CD4-positive, alpha-beta memory T cell (primary cell): Measurements from ENCODE around the gene CCDC88B. TPM values are rescaled to one million over a fixed set of nuclear protein-coding genes. Genes with fewer than 3 reads are reported as not detected.
A peak's percentile ranks its signal among the peaks of the same experiment; 100 is the strongest.

Experiments used
- CTCF ChIA-PET: fragments of 350-600 bp; sonication (Branson Sonifier 250); formaldehyde crosslinking; loops from one replicate; lab custom pipeline; 2021; ENCODE audit warnings: inconsistent platforms; ENCODE audit not compliant: partially characterized antibody; lab: Charles Lee
- POLR2A ChIA-PET: fragments of 350-600 bp; sonication (Branson Sonifier 250); formaldehyde crosslinking; loops from one replicate; lab custom pipeline; 2021; ENCODE audit not compliant: partially characterized antibody; lab: Charles Lee
- DNase-seq, 5 donors: peaks; one replicate each; pipeline versions ENCODE4 v3.0.0 to v3.0.0-alpha.2; 2020 to 2022; ENCODE audit warnings: mixed read lengths in 1 of 5
- H3K27ac ChIP-seq: one replicate; pipeline ENCODE4 v1.7.0; 2013; ENCODE audit warnings: low read depth, low read length
- H3K27me3 ChIP-seq: 2 replicates; pipeline ENCODE4 v1.7.0; 2013; ENCODE audit warnings: mild to moderate bottlenecking, low read length, moderate library complexity; ENCODE audit not compliant: insufficient read depth
- H3K36me3 ChIP-seq: 2 replicates; pipeline ENCODE4 v1.7.0; 2013; ENCODE audit warnings: mild to moderate bottlenecking, low read length, moderate library complexity; ENCODE audit not compliant: insufficient read depth
- H3K4me1 ChIP-seq: 2 replicates; pipeline ENCODE4 v1.7.0; 2013; ENCODE audit warnings: mild to moderate bottlenecking, low read length, moderate library complexity; ENCODE audit not compliant: insufficient read depth
- H3K4me3 ChIP-seq, 2 donors: one replicate each; pipeline ENCODE4 v1.7.0; 2013; ENCODE audit warnings: low read length in 2 of 2, mild to moderate bottlenecking in 1 of 2
- H3K9me3 ChIP-seq, 2 donors: one replicate each; pipeline ENCODE4 v1.7.0; 2013; ENCODE audit warnings: low read length in 2 of 2, control low read depth in 1 of 2; ENCODE audit not compliant: control insufficient read depth in 1 of 2
- H3K27ac Mint-ChIP-seq, 7 donors: one replicate each; pipeline ENCODE4 v1.8.0; 2020 to 2021; ENCODE audit warnings: mixed read lengths in 7 of 7, mild to moderate bottlenecking in 6 of 7, inconsistent platforms in 3 of 7, moderate library complexity in 3 of 7
- H3K27me3 Mint-ChIP-seq, 2 donors: one replicate each; pipeline ENCODE4 v1.8.0; 2020 to 2021; ENCODE audit warnings: mixed read lengths in 2 of 2
- H3K36me3 Mint-ChIP-seq, 2 donors: one replicate each; pipeline ENCODE4 v1.8.0; 2020 to 2021; ENCODE audit warnings: mixed read lengths in 2 of 2, inconsistent platforms in 1 of 2, mild to moderate bottlenecking in 1 of 2
- H3K4me1 Mint-ChIP-seq, 4 donors: one replicate each; pipeline ENCODE4 v1.8.0; 2020 to 2021; ENCODE audit warnings: mixed read lengths in 4 of 4, mild to moderate bottlenecking in 1 of 4
- H3K4me3 Mint-ChIP-seq, 8 donors: one replicate each; pipeline ENCODE4 v1.8.0; 2020 to 2021; ENCODE audit warnings: mixed read lengths in 8 of 8, mild to moderate bottlenecking in 7 of 8, moderate library complexity in 6 of 8, inconsistent platforms in 3 of 8
- H3K9me3 Mint-ChIP-seq, 8 donors: one replicate each; pipeline ENCODE4 v1.8.0; 2020 to 2021; ENCODE audit warnings: mixed read lengths in 8 of 8, mild to moderate bottlenecking in 5 of 8, inconsistent platforms in 3 of 8, moderate library complexity in 1 of 8
- intact Hi-C: fragments of 100-400 bp; cut with micrococcal nuclease; formaldehyde crosslinking; loops from one replicate; pipeline ENCODE4 v1.15.1; 2023
- polyA plus RNA-seq, 2 donors: library from polyadenylated mRNA; unstranded; fragments of 300-500 nt; fragmentation: Illumina TruSeq; gene quantifications; one replicate each; pipeline ENCODE4 v1.2.3, GENCODE V29; 2021
- total RNA-seq, 2 experiments: library from RNA; stranded (reverse); gene quantifications; one replicate each; pipeline ENCODE4 v1.2.3, GENCODE V29; 2021

Gene CCDC88B
- total and polyA plus RNA-seq, 4 experiments from 2014 or later, result 6.8 to 73.0 (median 53.9) TPM

DNA sequence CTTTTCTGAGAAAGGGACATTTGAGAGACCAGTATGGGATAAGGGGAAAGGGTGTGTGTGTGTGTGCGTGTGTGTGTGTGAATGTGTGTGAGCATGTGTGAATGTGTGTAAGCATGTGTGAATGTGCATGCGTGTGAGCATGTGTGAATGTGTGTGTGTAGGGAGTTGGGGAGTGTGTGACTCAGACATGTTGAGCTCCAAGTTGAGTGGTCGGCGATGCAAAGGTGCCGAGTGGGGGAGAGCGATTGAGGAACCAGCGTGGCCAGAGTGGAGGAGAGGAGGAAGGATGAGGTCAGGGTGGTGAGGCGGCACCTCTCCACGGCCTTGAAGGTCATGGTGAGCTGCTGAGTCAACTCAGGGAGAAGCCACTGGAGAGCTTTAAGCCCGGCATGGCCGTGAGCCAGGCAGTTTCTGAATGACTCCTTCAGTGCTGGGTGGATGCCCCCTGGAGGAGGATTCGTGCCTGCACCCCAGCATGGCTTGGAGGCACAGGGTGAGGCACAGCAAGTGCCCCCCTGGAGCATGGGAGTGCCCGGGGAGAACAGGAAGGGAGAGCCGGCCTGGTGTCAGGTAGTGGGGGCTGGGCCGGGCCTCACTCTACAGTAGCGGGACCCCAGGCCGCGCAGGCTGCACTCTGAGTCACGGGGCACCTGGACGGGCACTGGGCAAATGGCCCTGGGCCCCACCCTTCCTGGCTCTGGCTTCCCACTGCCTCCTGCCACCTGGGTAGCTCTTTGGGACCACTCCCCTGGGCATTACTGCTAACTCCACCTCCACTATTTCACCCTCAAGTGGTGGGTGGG lies 8.2 kb upstream of the CCDC88B start:
- Mint-ChIP-seq H3K4me3 (peak overlapping the region in 4 of 8 donors; percentile 7 to 38 (median 36)), H3K36me3 (peaks cover 4 to 5% of the 10 kb centered on the region in 2 donors), H3K27ac (peak overlapping the region; percentile 11 to 92 (median 71)), H3K27me3 (no peaks in the 10 kb centered on the region), H3K9me3 (no peaks in the 10 kb centered on the region), H3K4me1 (peaks cover 5 to 11% (median 8%) of the 10 kb centered on the region in 4 donors)
- H3K27me3 ChIP-seq, result no peaks in the 10 kb centered on the region
- CTCF ChIA-PET, result interaction anchor here (0.7 to 3.8 kb wide), 11 partner anchors 8 to 127 kb away, joined by 3 to 49 read pairs (median 4); partner anchors contain the start of genes CCDC88B, FERMT3, PRDX5 and TRMT112
- no peaks in the 10 kb centered on the region for H3K9me3 ChIP-seq
- intact Hi-C loops, result loop anchor here (1.0 kb wide), 2 partner anchors 13 to 127 kb away; partner anchors contain the start of gene PRDX5
- H3K27ac ChIP-seq, result no peak overlapping the region
- peak; percentile 47 to 73 (median 54) for DNase-seq
- POLR2A ChIA-PET, result interaction anchor here (0.8 to 2.2 kb wide), 6 partner anchors 8 to 127 kb away, joined by 3 to 31 read pairs (median 4); partner anchors contain the start of genes BAD, CCDC88B, ESRRA and FERMT3
- H3K4me1 ChIP-seq, result peaks cover 12% of the 10 kb centered on the region
- no peaks in the 10 kb centered on the region for H3K36me3 ChIP-seq
- H3K4me3 ChIP-seq, result no peak overlapping the region

DNA sequence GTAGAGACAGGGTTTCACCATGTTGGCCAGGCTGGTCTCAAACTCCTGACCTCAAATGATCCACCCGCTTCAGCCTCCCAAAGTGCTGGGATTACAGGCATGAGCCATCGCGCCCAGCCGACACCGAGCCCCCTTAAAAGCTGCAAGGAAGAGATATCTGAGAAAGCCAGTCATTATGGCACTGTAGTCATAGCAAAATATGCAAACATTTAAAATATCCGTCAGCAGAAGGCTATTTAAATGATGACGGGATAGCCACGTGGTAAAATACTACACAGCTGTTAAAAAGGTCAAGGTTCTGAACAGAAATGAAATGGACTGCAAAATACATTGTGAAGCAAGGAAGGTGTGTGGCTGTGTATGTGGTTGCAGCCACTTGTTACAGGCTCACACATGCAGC lies 6.4 kb upstream of the CCDC88B start:
- no peak overlapping the region for H3K27ac ChIP-seq
- H3K4me3 ChIP-seq, result no peak overlapping the region
- peak overlapping the region in 1 of 7 donors; percentile 5 for H3K27ac Mint-ChIP-seq
- no peaks in the 10 kb centered on the region for H3K36me3 ChIP-seq
- H3K4me1 Mint-ChIP-seq, result peaks cover 6 to 20% (median 15%) of the 10 kb centered on the region in 4 donors
- peaks cover 12 to 17% of the 10 kb centered on the region in 2 donors for H3K36me3 Mint-ChIP-seq
- no peaks in the 10 kb centered on the region for H3K9me3 Mint-ChIP-seq
- no peak for DNase-seq
- H3K27me3 Mint-ChIP-seq, result no peaks in the 10 kb centered on the region
- ChIA-PET CTCF (interaction anchor here (1.3 to 3.8 kb wide), 2 partner anchors 16 to 33 kb away, joined by 5 to 49 read pairs; partner anchors contain the start of genes PRDX5 and TRMT112), POLR2A (no interaction called here)
- H3K9me3 ChIP-seq, result no peaks in the 10 kb centered on the region
- peaks cover 12% of the 10 kb centered on the region for H3K4me1 ChIP-seq
- H3K4me3 Mint-ChIP-seq, result peak overlapping the region in 1 of 8 donors; percentile 14
- intact Hi-C loops, result no loop called here
- H3K27me3 ChIP-seq, result no peaks in the 10 kb centered on the region

DNA sequence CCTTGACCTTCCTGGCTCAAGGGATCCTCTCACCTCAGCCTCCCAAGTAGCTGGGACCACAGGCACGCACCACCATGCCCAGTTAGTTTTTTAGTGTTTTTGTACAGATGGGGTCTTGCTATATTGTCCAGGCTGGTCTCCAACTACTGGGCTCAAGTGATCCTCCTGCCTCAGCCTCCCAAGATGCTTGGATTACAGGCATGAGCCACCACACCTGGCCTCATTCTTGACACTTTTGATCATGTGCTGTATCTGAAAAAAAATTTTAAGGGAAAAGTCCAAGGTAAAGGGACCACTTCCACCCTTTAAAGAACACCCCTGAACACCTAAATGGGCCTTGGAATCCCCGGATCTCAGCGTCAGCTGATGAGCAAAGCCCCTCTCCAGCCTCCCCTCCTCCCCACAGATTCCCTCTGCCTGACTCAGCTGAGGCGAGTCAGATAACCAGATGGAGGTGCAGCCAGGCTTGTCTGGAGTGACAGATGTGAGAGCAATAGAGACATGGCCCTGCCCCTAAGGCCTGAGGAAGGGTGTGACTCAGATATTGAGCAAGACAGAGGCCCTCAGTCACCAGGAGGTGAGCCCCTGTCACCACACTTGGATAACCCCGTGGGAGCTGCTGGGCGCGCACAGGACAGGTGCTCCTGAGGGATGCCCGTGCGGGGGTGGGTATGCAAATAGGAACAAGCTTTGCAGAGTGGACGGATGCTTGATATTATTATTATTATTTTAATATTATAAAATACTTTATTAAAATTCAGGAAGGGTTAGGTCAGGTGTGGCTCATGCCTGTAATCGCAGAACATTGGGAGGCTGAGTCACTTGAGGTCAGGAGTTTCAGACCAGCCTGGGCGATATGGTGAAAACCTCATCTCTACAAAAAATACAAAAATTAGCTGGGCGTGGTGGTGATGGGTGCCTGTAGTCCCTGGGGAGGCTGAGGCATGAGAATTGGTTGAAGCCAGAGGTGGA lies 5.0 kb upstream of the CCDC88B start:
- Histone ChIP-seq H3K36me3 (no peaks in the 10 kb centered on the region), H3K27me3 (no peaks in the 10 kb centered on the region), H3K4me3 (no peak overlapping the region), H3K27ac (no peak overlapping the region), H3K9me3 (no peaks in the 10 kb centered on the region), H3K4me1 (peaks cover 25% of the 10 kb centered on the region)
- Mint-ChIP-seq H3K9me3 (no peaks in the 10 kb centered on the region), H3K36me3 (peaks cover 12 to 29% of the 10 kb centered on the region in 2 donors), H3K4me1 (peaks cover 18 to 33% (median 27%) of the 10 kb centered on the region in 4 donors), H3K4me3 (no peak overlapping the region), H3K27ac (peak overlapping the region in 1 of 7 donors; percentile 57), H3K27me3 (no peaks in the 10 kb centered on the region)
- intact Hi-C loops, result no loop called here
- POLR2A ChIA-PET, result interaction anchor here (9.7 kb wide), 1 partner anchor 18 kb away, joined by 153 read pairs; the partner anchor contains the start of genes PRDX5 and TRMT112
- CTCF ChIA-PET, result interaction anchor here (0.6 to 0.7 kb wide), 2 partner anchors 131 to 1943 kb away, joined by 3 read pairs; no protein-coding TSS in a partner anchor
- DNase-seq, result no peak

DNA sequence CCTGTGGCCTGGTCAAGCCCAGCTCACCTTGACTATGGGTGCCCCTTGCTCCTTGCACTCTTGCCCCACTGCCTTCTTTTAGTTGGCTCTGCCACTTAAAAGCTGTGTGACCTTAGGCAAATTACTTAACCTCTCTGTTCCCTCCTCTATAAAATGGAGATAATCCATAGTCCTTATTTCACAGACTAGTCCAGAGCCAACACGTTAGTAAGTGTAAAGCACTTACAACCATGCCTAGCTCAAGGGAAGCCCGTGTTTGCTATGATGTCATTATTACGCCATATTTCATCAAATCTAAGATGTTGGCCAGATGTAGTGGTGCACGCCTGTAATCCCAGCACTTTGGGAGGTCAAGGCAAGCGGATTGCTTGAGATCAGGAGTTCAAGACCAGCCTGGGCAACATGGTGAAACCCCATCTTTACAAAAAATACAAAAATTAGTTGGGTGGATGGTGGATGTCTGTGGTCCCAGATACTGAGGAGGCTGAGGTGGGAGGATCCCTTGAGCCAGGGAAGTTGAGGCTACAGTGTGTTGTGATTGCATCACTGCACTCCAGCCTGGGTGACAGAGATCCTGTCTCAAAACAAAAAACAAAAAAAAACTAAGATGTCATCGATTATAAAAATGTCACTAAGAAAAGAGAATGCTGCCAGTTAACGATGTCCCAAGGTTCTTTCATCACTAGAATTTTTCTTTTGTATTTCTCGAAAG lies 2.3 kb upstream of the CCDC88B start:
- ChIA-PET POLR2A (interaction anchor here (0.6 to 9.7 kb wide), 3 partner anchors 15 to 222 kb away, joined by 3 to 153 read pairs (median 3); partner anchors contain the start of genes PRDX5 and TRMT112), CTCF (interaction anchor here (1.2 to 1.7 kb wide), 2 partner anchors 17 to 20 kb away, joined by 3 to 7 read pairs; partner anchors contain the start of genes PRDX5 and TRMT112)
- no peaks in the 10 kb centered on the region for H3K36me3 ChIP-seq
- H3K27ac Mint-ChIP-seq, result peak overlapping the region in 5 of 7 donors; percentile 42 to 72 (median 60)
- no peaks in the 10 kb centered on the region for H3K9me3 Mint-ChIP-seq
- no peaks in the 10 kb centered on the region for H3K27me3 ChIP-seq
- intact Hi-C loops, result no loop called here
- no peak overlapping the region for H3K4me3 ChIP-seq
- H3K4me1 Mint-ChIP-seq, result peaks cover 19 to 45% (median 32%) of the 10 kb centered on the region in 4 donors
- peak overlapping the region in 2 of 8 donors; percentile 17 to 20 for H3K4me3 Mint-ChIP-seq
- H3K36me3 Mint-ChIP-seq, result peaks cover 12 to 33% of the 10 kb centered on the region in 2 donors
- peak overlapping the region; percentile 81 for H3K27ac ChIP-seq
- no peak for DNase-seq
- H3K4me1 ChIP-seq, result peaks cover 37% of the 10 kb centered on the region
- H3K9me3 ChIP-seq, result no peaks in the 10 kb centered on the region
- no peaks in the 10 kb centered on the region for H3K27me3 Mint-ChIP-seq

DNA sequence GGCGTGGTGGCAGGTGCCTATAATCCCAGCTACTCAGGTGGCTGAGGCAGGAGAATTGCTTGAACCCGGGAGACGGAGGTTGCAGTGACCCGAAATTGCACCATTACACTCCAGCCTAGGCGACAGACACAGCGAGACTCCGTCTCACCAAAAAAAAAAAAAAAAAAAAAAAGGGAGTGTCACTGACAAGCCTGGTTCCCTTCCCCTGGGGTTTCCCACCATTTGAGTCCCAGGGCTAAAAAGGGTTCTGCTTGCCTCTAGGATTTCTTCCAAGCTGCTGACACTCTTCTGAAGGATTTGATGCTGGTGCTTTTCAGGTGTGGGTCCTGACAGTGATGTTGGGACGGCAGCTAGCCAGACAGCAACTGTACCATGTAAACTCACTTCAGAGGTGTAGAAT lies 1.3 kb upstream of the CCDC88B start:
- Mint-ChIP-seq H3K27ac (peak overlapping the region; percentile 88 to 99 (median 96)), H3K36me3 (peaks cover 12 to 33% of the 10 kb centered on the region in 2 donors), H3K4me1 (peaks cover 19 to 46% (median 34%) of the 10 kb centered on the region in 4 donors), H3K27me3 (no peaks in the 10 kb centered on the region), H3K4me3 (peak overlapping the region; percentile 81 to 93 (median 86)), H3K9me3 (no peaks in the 10 kb centered on the region)
- CTCF ChIA-PET, result interaction anchor here (1.7 kb wide), 1 partner anchor 21 kb away, joined by 7 read pairs; the partner anchor contains the start of genes PRDX5 and TRMT112
- POLR2A ChIA-PET, result interaction anchor here (0.6 to 9.7 kb wide), 4 partner anchors 20 to 223 kb away, joined by 3 to 153 read pairs (median 26); partner anchors contain the start of genes PRDX5, RPS6KA4 and TRMT112
- intact Hi-C loops, result no loop called here
- H3K36me3 ChIP-seq, result peaks cover 5% of the 10 kb centered on the region
- DNase-seq, result no peak
- H3K27ac ChIP-seq, result peak overlapping the region; percentile 81
- H3K4me3 ChIP-seq, result no peak overlapping the region
- peaks cover 44% of the 10 kb centered on the region for H3K4me1 ChIP-seq
- H3K9me3 ChIP-seq, result no peaks in the 10 kb centered on the region
- no peaks in the 10 kb centered on the region for H3K27me3 ChIP-seq

DNA sequence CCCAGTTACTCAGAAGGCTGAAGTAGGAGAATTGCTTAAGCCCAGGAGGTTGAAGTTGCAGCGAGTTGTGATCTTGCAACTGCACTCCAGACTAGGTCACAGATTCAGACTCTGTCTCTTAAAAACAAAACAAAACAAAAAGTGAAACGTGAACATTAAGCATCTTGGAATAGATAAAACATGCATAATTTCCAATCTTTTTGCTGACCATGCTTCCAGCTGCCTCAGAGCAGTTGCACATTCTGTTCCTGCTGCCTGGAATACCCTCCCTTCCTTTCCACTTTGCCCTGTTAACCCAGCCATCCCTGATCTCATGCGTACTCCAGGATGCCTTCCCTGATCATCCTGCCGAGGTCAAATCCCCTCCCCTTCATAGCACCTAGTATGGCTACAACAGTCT lies 718 bp upstream of the CCDC88B start:
- Mint-ChIP-seq H3K36me3 (peaks cover 12 to 32% of the 10 kb centered on the region in 2 donors), H3K9me3 (no peaks in the 10 kb centered on the region), H3K4me1 (peaks cover 18 to 46% (median 34%) of the 10 kb centered on the region in 4 donors), H3K4me3 (peak overlapping the region; percentile 81 to 93 (median 86)), H3K27me3 (no peaks in the 10 kb centered on the region), H3K27ac (peak overlapping the region; percentile 88 to 99 (median 96))
- POLR2A ChIA-PET, result interaction anchor here (1.1 to 9.7 kb wide), 10 partner anchors 8 to 133 kb away, joined by 3 to 153 read pairs (median 4); partner anchors contain the start of genes FERMT3, PRDX5, RPS6KA4 and TRMT112
- peak overlapping the region; percentile 81 for H3K27ac ChIP-seq
- no peaks in the 10 kb centered on the region for H3K9me3 ChIP-seq
- H3K4me3 ChIP-seq, result peak overlapping the region; percentile 57 to 81
- intact Hi-C loops, result no loop called here
- no peaks in the 10 kb centered on the region for H3K27me3 ChIP-seq
- CTCF ChIA-PET, result interaction anchor here (4.9 kb wide), 1 partner anchor 22 kb away, joined by 40 read pairs; the partner anchor contains the start of genes PRDX5 and TRMT112
- H3K36me3 ChIP-seq, result peaks cover 11% of the 10 kb centered on the region
- H3K4me1 ChIP-seq, result peaks cover 44% of the 10 kb centered on the region
- DNase-seq, result no peak
